Natural killer cell (primary cell): Measurements from ENCODE around the gene TMEM212. TPM values are rescaled to one million over a fixed set of nuclear protein-coding genes. Genes with fewer than 3 reads are reported as not detected.

Experiments
- ATAC-seq, 3 donors: fragments of 150-1000 bp in 2 of 3; fragments of 200-7000 bp in 1 of 3; cut with Tn5 transposase; 1 replicate in 1 of 3; 2 replicates in 2 of 3; pipeline ENCODE4 v1.10.0; 2021; ENCODE audit warnings: mild to moderate bottlenecking in 2 of 3, moderate library complexity in 2 of 3
- DNase-seq, 2 donors: peaks; one replicate each; pipeline versions ENCODE4 v3.0.0 to v3.0.0-alpha.2; 2013 to 2021; ENCODE audit warnings: mixed read lengths in 1 of 2
- H3K27ac ChIP-seq: one replicate; pipeline ENCODE4 v1.5.1; 2013; ENCODE audit warnings: mild to moderate bottlenecking, low read length
- H3K27me3 ChIP-seq: one replicate; pipeline ENCODE4 v1.6.1; 2013; ENCODE audit warnings: low read length; ENCODE audit not compliant: control insufficient read depth, insufficient read depth
- H3K36me3 ChIP-seq: one replicate; pipeline ENCODE4 v1.6.1; 2013; ENCODE audit warnings: low read length; ENCODE audit not compliant: control insufficient read depth, insufficient read depth
- H3K4me1 ChIP-seq: one replicate; pipeline ENCODE4 v1.6.1; 2013; ENCODE audit warnings: low read length; ENCODE audit not compliant: control insufficient read depth, insufficient read depth
- H3K4me3 ChIP-seq: one replicate; pipeline ENCODE4 v1.5.1; 2013; ENCODE audit warnings: low read length
- H3K9me3 ChIP-seq: one replicate; pipeline ENCODE4 v1.6.1; 2013; ENCODE audit warnings: low read length; ENCODE audit not compliant: control insufficient read depth, insufficient read depth
- H3K27ac Mint-ChIP-seq, 2 donors: one replicate each; pipeline ENCODE4 v1.8.0; 2022; ENCODE audit warnings: mild to moderate bottlenecking in 2 of 2, mixed read lengths in 2 of 2, moderate library complexity in 1 of 2
- H3K27me3 Mint-ChIP-seq, 2 donors: one replicate each; pipeline ENCODE4 v1.8.0; 2022; ENCODE audit warnings: low read depth in 2 of 2, mixed read lengths in 2 of 2
- H3K36me3 Mint-ChIP-seq: one replicate; pipeline ENCODE4 v1.8.0; 2022; ENCODE audit warnings: mixed read lengths
- H3K4me1 Mint-ChIP-seq, 2 donors: one replicate each; pipeline ENCODE4 v1.8.0; 2022; ENCODE audit warnings: mixed read lengths in 2 of 2
- H3K4me3 Mint-ChIP-seq: one replicate; pipeline ENCODE4 v1.8.0; 2022; ENCODE audit warnings: mild to moderate bottlenecking, moderate library complexity, mixed read lengths
- H3K9me3 Mint-ChIP-seq, 2 donors: one replicate each; pipeline ENCODE4 v1.8.0; 2022; ENCODE audit warnings: mixed read lengths in 2 of 2
- CTCF ChIP-seq: fragments of 200-600 bp; IDR thresholded peaks from one replicate; pipeline ENCODE4 v1.8.0; 2022; ENCODE audit warnings: antibody characterized with exemption
- WGBS: methylation state at CpG from one replicate; pipeline ENCODE4 v1.1.7; 2013; ENCODE audit warnings: missing lambda C conversion rate; ENCODE audit not compliant: insufficient coverage; 5-methylcytosine and 5-hydroxymethylcytosine counted together
- intact Hi-C: fragments of 100-400 bp; cut with micrococcal nuclease; formaldehyde crosslinking; loops from one replicate; pipeline ENCODE4 v1.14.2; 2022
- total RNA-seq, 4 donors: library from RNA; stranded (reverse); fragments of 120-200 nt in 1 of 4; gene quantifications; one replicate each; pipeline versions ENCODE4 v1.2.3 to v1.2.4, GENCODE V29; 2013 to 2022

TMEM212 gene
- total RNA-seq, 3 donors from 2014 or later (not counting 1 experiment from before 2014, with no cell fraction given): not detected

GRCh38 chr3:171845481-171846284 lies 2.5 kb downstream of the TMEM212 start:
- intact Hi-C loops: no loop called here
- ATAC-seq (no peak), DNase-seq (no peak)
- no peaks in the 10 kb centered on the region for H3K36me3 Mint-ChIP-seq
- no peaks in the 10 kb centered on the region for H3K4me1 ChIP-seq
- peaks cover 4 to 11% of the 10 kb centered on the region in 2 donors for H3K27me3 Mint-ChIP-seq
- 95% methylated on average over 2 of the region's 3 CpGs for WGBS
- H3K27me3 ChIP-seq: no peaks in the 10 kb centered on the region
- H3K4me3 Mint-ChIP-seq: no peak overlapping the region
- no peaks in the 10 kb centered on the region for H3K4me1 Mint-ChIP-seq
- H3K27ac Mint-ChIP-seq: no peak overlapping the region
- H3K27ac ChIP-seq: no peak overlapping the region
- no peak for TF ChIP-seq CTCF
- H3K4me3 ChIP-seq: no peak overlapping the region
- H3K36me3 ChIP-seq: no peaks in the 10 kb centered on the region
- peaks cover 0 to 3% of the 10 kb centered on the region in 2 donors for H3K9me3 Mint-ChIP-seq
- no peaks in the 10 kb centered on the region for H3K9me3 ChIP-seq

GRCh38 chr3:171846597-171846996 lies 3.4 kb downstream of the TMEM212 start:
- Mint-ChIP-seq H3K27ac (no peak overlapping the region), H3K9me3 (peaks cover 0 to 3% of the 10 kb centered on the region in 2 donors), H3K36me3 (no peaks in the 10 kb centered on the region), H3K4me1 (no peaks in the 10 kb centered on the region), H3K27me3 (peaks cover 4 to 11% of the 10 kb centered on the region in 2 donors), H3K4me3 (no peak overlapping the region)
- Histone ChIP-seq H3K27ac (no peak overlapping the region), H3K27me3 (no peaks in the 10 kb centered on the region), H3K4me3 (no peak overlapping the region), H3K36me3 (no peaks in the 10 kb centered on the region), H3K9me3 (no peaks in the 10 kb centered on the region), H3K4me1 (no peaks in the 10 kb centered on the region)
- intact Hi-C loops: no loop called here
- WGBS: 45% methylated on average over 2 of the region's 2 CpGs
- TF ChIP-seq CTCF: no peak
- no peak for ATAC-seq
- DNase-seq: no peak

GRCh38 chr3:171847133-171847532 lies 4.0 kb downstream of the TMEM212 start:
- Histone ChIP-seq H3K4me3 (no peak overlapping the region), H3K27me3 (no peaks in the 10 kb centered on the region), H3K27ac (no peak overlapping the region), H3K36me3 (no peaks in the 10 kb centered on the region), H3K4me1 (no peaks in the 10 kb centered on the region), H3K9me3 (no peaks in the 10 kb centered on the region)
- Mint-ChIP-seq H3K9me3 (peaks cover 0 to 3% of the 10 kb centered on the region in 2 donors), H3K27me3 (peaks cover 4 to 11% of the 10 kb centered on the region in 2 donors), H3K4me1 (no peaks in the 10 kb centered on the region), H3K27ac (no peak overlapping the region), H3K4me3 (no peak overlapping the region), H3K36me3 (no peaks in the 10 kb centered on the region)
- ATAC-seq (no peak), DNase-seq (no peak)
- no peak for TF ChIP-seq CTCF
- intact Hi-C loops: no loop called here
- WGBS: 88% methylated on average over 6 of the region's 6 CpGs
